ENCODE results near the gene OPHN1.

OPHN1 gene

GRCh38 chrX:68249401-68249831 lies 183.9 kb downstream of the OPHN1 start:
- DNase-seq (ENCODE audit: low read depth in 2 of 2) = no peak

- no peak for DNase-seq (ENCODE audit: low read depth in 2 of 2)
Observed at GRCh38 chrX:68238568-68238967, 194.7 kb downstream of the OPHN1 start.

GRCh38 chrX:68234171-68234910 lies 199.0 kb downstream of the OPHN1 start:
- DNase-seq (ENCODE audit: low read depth in 2 of 2) = no peak

GRCh38 chrX:68232206-68232605 lies 201.1 kb downstream of the OPHN1 start:
- no peak for DNase-seq (ENCODE audit: low read depth in 2 of 2)

GRCh38 chrX:68209008-68209407 lies 224.3 kb downstream of the OPHN1 start:
- DNase-seq (ENCODE audit: low read depth in 2 of 2) = no peak

GRCh38 chrX:68204521-68205038 lies 228.7 kb downstream of the OPHN1 start:
- DNase-seq (ENCODE audit: low read depth in 2 of 2) = no peak

- no peak for DNase-seq (ENCODE audit: low read depth in 2 of 2)
Observed at GRCh38 chrX:68203646-68204045, 229.6 kb downstream of the OPHN1 start.

GRCh38 chrX:68203211-68203610 lies 230.1 kb downstream of the OPHN1 start:
- no peak for DNase-seq (ENCODE audit: low read depth in 2 of 2)

- DNase-seq (ENCODE audit: low read depth in 2 of 2) = no peak
Observed at GRCh38 chrX:68199062-68199848, 234.0 kb downstream of the OPHN1 start.

- DNase-seq (ENCODE audit: low read depth in 2 of 2) = no peak
Observed at GRCh38 chrX:68196939-68197791, 236.1 kb downstream of the OPHN1 start.

- DNase-seq (ENCODE audit: low read depth in 2 of 2) = no peak
Observed at GRCh38 chrX:68195561-68195960, 237.7 kb downstream of the OPHN1 start.

- no peak for DNase-seq (ENCODE audit: low read depth in 2 of 2)
Observed at GRCh38 chrX:68193786-68194185, 239.5 kb downstream of the OPHN1 start.

GRCh38 chrX:68193234-68193633 lies 240.1 kb downstream of the OPHN1 start:
- no peak for DNase-seq (ENCODE audit: low read depth in 2 of 2)

GRCh38 chrX:68190799-68191198 lies 242.5 kb downstream of the OPHN1 start:
- DNase-seq (ENCODE audit: low read depth in 2 of 2) = no peak

- no peak for DNase-seq (ENCODE audit: low read depth in 2 of 2)
Observed at GRCh38 chrX:68186552-68187262, 246.6 kb downstream of the OPHN1 start.

GRCh38 chrX:68185161-68185560 lies 248.1 kb downstream of the OPHN1 start:
- DNase-seq (ENCODE audit: low read depth in 2 of 2) = no peak

- DNase-seq (ENCODE audit: low read depth in 2 of 2) = no peak
Observed at GRCh38 chrX:68183612-68184214, 249.6 kb downstream of the OPHN1 start.

GRCh38 chrX:68180579-68180978 lies 252.7 kb downstream of the OPHN1 start:
- DNase-seq (ENCODE audit: low read depth in 2 of 2) = no peak

- no peak for DNase-seq (ENCODE audit: low read depth in 2 of 2)
Observed at GRCh38 chrX:68179355-68179754, 253.9 kb downstream of the OPHN1 start.

GRCh38 chrX:68177542-68177941 lies 255.8 kb downstream of the OPHN1 start:
- DNase-seq (ENCODE audit: low read depth in 2 of 2) = no peak

GRCh38 chrX:68175562-68175961 lies 257.7 kb downstream of the OPHN1 start:
- DNase-seq (ENCODE audit: low read depth in 2 of 2) = no peak

Data from stimulated activated CD8-positive, alpha-beta memory T cell treated with anti-CD3 and anti-CD28 coated beads, Interleukin-15, amount 100 ng/mL, for 4 hours (primary cell).